Measurements from ENCODE around the gene CHRND.
"Not testable (repeated sequence)": the region's sequence is repeated elsewhere in the genome, so short reads cannot be mapped to it uniquely, and the experiment has no call there.

Gene CHRND

DNA sequence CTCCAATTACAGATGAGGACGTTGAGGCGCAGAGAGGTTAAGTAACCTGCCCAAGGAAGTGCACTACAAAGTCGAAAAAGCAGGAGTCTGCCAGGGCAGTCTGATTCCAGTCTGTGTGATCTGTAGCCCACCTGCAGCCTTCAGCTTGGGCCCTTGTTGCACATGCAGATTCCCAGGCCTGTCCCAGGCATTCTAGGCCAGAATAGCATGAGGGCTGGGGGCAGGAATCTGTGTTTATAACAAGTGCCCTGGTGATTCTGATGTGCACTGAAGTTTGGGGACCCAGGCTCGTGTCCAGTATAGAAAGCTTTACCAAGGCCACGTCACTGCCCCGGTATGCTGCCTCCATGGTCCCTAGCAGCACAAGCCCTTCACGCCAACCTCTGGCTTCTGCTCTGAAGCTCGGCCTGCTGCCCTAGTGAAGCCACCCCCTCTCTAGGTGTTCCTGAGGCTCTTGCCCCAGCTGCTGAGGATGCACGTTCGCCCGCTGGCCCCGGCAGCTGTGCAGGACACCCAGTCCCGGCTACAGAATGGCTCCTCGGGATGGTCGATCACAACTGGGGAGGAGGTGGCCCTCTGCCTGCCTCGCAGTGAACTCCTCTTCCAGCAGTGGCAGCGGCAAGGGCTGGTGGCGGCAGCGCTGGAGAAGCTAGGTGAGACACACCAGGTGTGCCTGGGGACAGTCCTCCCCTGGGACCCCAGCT lies 18.1 kb downstream of the CHRND start:
- no peak for DNase-seq

DNA sequence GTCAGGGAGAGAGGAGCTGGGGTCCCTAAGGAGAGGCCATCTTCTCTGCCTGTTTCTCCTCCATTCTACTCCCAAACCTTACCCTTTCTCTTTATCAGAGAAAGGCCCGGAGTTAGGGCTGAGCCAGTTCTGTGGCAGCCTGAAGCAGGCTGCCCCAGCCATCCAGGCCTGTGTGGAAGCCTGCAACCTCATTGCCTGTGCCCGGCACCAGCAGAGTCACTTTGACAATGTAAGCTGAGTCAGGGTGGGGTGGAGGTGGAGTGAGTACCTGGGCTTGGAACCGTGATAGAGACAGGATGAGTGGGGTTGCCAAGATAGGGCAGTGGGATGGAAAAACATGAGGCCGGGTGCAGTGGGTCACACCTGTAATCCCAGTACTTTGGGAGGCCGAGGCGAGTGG lies 18.7 kb downstream of the CHRND start:
- no peak for DNase-seq

DNA sequence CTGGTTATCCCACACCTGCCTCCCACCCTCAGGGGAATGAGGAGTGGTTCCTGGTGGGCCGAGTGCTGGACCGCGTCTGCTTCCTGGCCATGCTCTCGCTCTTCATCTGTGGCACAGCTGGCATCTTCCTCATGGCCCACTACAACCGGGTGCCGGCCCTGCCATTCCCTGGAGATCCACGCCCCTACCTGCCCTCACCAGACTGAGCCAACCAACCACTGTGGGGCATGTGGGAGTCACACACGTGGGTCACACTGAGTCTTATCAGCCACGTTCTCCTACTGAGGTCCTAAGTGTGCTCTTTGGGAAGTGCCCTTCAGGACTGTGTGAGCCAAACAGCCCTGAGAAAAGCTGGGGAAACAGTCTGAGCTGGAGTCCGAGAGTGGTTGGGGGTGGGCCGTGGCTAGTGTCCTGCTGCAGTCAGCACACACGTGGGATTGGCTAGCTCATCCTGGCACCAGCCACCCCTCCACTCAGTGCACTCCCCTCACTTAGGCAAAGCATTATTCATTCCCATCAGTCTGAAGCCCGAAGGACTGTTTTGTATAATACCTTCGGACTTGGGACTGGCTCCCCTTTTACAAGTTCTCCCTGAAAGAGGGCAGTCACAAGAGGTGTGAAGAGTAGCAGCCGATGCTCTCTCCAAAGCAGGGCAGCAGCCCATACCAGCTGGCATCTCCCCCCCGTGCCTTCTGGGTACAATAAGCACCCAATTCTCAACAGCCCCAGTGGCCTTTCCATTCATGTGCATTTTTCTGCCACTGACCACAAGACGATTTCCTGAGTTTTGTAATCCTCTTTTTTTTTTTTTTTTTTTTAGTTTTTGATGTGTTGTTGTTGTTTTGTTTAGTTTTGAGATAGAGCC lies 19.8 kb downstream of the CHRND start:
- DNase-seq, result no peak

DNA sequence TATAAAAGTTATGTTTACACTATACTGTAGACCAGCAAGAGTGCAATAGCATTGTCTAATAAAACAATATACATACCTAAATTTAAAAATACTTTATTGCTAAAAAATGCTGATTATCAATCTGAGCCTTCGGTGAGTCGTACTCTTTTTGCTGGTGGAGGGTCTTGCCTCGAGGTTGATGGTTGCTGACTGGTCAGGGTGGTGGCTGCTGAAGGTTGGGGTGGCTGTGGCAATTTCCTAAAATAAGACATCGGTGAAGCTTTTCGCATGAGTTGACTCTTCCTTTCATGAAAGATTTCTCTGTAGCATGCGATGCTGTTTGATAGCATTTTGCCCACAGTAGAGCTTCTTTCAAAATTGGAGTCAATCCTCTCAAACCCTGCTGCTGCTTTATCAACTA lies 22.0 kb downstream of the CHRND start:
- DNase-seq, result no peak

DNA sequence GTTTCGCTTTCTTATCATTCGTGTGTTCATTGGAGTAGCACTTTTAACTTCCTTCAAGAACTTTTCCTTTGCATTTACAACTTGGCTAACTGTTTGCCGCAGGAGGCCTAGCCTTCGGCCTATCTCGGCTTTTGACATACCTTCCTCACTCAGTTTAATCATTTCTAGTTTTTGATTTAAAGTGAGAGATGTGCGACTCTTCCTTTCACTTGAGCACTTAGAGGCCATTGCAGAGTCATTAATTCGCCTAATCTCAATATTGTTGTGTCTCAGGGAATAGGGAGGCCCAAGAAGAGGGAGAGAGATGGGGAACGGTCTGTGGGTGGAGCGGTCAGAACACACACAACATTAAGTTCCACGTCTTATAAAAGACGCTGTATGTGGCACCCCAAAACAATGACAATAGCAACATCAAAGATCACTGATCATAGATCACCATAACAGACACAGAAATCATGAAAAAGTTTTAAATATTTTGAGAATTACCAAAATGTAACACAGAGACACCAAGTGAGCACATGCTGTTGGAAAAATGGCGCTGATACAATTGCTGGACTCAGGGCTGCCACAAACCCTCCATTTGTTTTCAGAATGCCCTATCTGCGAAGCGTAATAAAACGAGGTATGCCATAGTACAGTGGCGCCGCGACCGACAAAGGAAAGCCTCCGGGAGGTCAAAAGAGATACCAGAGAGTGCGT lies 23.8 kb downstream of the CHRND start:
- no peak for DNase-seq

DNA sequence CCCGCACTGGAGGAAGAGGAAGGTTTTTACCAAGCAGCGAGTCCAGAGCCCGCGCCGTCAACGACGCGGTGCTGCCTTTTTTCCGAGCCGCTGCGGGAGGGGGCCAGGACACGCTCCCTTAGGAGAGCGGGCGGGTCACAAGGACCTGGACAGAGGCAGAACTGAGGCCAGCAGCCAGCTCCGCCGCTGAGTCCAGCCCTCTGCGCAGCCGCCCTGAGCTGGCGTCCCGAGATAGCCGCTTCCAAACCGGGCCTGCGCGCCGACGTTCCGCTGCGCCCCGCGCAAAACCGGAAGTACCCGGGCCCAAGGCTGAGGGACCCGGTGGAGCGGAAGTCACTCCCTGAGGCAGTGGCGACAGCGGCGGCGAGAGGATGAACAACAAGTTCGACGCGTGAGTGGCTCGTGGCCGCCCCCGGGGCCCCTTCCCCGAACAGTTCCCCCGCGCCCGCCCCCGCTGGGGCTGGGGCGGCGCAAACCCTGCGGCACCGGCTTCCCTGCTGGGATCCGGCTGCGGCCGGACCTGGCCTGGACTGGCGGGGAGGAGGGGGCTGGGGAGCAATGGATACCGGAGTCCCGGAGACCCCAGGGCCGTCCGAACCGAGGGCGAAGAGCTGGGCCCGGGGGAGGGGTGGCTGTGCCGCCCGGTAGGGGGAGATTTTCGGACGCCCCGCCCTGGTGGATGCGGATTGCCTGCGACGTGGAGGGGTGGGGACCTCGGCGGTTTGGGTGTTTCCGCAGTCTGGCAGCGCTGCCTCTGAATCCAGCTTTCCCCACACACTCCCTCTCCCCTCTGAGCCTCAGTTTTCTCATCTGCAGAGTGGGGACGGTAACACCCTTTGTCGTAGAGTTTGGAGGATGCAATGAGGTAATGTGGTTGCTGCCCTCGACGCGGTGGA lies 24.6 kb downstream of the CHRND start, which contains the start of the genes EIF4E2 and TIGD1:
Gene EIF4E2, plus strand, starts transcription at position 336 of the 896 bp plus-strand sequence. Its CDS starts 36 bp downstream, at position 372.
Gene TIGD1, minus strand, starts transcription at position 204 of the 896 bp plus-strand sequence. CDS start 675 bp downstream, outside the sequence.
- DNase-seq, result peak; percentile 88

DNA sequence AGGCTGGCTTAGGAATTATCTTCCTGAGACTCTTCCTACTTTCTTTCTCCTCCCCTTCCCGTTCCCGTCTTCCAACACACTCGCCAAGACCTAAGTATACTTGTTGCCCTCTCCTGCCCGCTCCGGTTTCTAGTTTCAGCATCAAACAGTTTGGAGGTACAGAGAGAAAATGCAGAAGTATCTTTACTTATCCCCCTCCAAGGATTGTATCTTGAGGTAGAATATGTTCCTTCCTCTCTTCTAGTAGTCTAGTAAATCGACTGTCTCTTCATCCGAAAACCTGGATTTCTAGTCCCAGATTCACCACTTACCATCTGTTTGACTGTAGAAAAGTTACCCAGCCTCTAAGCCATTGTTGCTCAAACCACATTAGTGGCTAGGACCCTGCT lies 25.3 kb downstream of the CHRND start:
- DNase-seq, result no peak

DNA sequence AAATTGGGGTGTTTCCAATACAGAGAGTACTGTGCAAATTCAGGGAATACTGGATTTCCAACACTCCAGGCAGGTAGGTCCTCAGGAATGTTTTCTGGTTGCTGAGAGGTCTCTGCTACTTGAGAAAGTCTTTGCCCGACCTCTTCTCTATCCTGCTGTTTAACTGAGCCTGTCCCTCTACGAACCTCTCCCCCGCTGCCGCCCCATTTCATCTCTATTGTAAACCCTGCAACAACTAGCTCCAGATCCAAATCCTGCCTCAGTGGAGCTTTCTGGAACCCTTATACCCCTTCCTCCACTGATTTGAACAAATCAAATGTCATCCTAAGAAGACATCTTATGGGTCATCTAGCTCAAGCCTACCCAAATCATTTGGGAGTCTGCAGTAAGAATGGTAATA lies 25.8 kb downstream of the CHRND start:
- DNase-seq, result no peak

DNA sequence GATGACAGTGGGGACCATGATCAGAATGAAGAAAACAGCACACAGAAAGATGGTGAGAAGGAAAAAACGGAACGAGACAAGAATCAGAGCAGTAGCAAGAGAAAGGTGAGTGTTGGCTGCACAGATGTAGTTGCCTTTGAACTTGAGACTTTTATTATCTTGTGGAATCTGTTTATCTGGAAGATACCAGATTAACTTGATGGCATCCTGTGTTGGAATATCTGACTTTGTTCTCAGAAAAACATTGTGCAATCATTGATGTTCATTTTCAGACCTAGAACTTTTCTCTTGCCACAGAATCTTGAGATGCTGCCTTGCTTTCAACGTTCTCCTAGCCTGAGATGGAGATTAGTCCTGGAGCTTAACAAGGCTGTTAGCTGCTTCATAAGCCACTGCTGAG lies 30.5 kb downstream of the CHRND start:
- no peak for DNase-seq

DNA sequence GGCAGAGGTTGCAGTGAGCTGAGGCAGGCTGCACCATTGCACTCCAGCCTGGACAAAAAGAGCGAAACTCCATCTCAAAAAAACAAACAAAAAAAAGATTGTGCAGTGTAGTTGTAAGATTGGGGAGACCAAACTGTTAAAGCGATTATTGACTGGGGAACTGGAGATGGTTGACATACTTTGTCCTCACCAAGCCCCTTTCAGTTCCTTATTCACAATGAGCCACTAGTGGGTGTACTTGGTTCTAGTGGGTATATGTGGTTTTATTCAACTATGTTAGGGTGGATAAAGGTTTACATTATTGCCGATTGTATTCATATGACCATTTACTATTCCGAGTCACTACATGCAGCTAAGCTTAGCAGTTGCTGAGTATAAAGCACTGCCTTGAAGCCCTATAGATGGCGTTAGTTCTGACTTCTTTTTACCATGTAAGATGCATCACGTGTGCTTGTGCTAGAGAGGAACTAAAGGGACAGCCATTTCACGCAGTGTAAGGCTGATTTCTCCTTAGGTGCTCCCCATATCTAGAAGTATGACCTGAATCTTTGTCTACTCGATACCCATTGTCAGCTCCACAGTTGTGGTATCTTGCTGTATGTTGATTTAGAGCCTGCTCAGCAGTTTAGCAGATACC lies 36.7 kb downstream of the CHRND start:
- no peak for DNase-seq

DNA sequence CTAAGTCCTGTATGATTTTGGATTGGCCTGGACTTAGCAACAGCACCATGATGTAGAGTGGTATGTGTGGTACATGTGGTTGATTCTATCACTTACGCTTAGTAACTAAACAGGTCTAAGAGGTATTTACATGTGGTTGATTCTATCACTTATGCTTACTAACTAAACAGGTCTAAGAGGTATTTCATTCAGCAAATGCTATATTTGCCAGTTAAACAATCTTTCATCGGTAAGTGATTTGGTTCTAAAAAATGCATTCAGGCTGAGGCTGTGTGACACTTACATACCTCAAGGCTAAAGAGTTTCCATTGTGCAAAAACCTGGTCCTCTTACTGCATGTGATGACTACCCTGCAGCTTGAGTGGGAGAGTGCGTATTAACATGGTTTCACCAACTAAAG lies 37.6 kb downstream of the CHRND start:
- DNase-seq, result no peak

DNA sequence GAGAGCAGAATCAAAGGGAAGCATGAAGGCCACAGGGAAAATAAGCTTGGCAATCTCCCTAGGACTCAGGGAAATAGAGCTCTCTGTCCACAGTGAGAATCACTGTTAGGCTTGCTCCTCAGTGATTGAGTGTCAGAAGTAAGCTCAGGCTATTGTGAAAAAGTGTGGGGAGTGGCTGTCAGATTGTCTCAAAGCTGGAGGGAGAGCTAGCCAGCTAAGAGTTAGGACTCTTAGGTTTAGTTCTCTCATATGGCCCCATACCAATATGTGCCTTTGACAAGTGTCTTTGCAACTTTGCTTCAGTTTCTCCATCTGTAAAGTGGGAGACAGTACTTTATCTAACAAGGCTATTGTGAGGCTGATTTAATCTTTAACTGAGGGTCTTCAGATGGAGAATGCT lies 41.8 kb downstream of the CHRND start:
- DNase-seq, result no peak

DNA sequence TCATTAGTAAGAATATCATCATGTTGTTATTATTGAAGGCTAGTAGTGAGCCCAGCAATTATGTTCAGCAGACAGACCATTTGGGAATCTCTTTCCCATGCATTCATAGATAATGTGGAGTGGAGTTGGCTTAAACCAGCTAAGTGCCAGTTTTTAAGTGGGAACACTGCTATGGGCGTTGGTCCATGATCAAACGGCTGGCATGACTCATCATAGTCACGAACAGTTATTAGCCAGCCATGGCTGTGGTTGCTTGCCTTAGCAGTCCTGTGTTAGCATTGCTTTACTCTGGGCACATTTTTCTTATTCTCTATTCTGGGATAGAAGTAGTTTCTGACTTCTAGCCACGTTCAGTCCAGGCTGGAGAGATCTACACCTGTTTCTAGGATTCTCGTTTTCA lies 42.2 kb downstream of the CHRND start:
- no peak for DNase-seq

DNA sequence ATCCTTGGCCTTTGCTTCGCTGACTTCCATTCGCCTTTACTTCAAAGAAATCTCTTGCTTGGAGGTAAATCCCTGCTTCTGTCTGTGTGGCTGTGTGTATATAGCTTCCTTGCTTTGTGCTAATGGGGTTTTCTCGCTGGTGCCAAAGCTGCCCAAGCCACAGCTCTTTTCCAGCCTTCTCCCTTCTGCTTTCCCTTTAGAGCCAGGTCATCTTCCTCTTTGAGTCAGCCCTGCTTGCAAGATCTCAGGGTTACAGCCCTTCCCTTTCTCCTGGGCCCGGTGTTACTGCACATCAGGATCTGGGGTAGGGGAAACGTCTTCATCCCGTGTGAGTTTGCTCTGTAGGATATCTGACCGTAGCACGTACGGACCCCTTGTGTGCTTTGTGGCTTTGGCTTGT lies 43.6 kb downstream of the CHRND start:
- DNase-seq, result no peak

DNA sequence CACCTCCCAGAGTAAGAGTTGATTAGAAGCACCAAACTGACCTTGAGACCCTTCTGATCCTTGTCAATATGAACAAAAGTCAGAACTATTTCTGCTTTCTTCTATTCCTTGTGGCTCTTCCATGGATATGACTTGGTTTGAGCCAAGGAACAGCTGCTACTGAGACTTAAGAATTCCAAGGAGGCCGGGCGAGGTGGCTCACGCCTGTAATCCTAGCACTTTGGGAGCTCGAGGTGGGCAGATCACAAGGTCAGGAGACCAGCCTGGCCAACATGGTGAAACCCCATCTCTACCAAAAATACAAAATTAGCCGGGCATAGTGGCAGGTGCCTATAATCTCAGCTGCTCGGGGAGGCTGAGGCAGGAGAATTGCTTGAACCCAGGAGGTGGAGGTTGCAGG lies 44.5 kb downstream of the CHRND start:
- DNase-seq, result not testable (repeated sequence)

DNA sequence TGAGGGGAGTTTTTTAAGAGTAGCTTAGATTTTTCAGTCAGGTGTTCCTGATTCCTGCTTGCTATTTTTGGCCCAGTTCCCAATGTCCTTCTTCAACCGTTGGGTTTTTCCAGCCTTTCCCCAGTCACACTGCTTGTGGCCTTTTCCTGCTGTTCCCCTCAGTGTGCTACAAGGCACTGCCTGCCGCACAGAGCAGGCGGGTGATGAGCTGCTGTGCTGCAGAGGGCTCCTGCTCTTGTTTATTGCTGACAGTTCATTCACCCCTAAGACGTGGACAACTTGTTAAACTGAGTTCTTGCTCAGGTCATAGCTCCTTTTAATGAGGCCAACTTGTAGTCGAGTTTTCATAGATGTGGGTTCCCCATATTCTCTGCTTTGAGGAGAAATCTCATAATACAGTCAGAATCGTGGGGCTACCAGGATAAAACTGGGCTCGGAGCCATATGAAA lies 45.1 kb downstream of the CHRND start:
- DNase-seq, result no peak

DNA sequence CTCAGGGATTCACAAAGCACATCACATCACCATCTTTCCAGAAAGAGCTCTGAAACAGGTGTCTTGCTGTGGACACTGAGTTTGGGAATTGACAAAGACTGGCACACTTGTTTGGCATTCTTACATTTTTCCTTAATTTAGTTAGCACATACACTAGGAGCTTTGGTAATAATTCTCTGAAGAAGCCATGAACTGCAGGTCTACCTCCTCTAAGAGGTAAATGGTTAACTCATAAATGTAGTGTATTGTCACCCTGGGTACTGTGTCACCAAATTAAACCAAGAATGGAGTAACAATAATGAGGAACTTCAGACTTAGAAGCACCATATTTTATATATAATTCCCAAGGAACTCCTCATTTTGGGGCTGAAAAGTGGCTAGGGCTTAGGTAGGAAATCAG lies 47.1 kb downstream of the CHRND start:
- DNase-seq, result no peak

DNA sequence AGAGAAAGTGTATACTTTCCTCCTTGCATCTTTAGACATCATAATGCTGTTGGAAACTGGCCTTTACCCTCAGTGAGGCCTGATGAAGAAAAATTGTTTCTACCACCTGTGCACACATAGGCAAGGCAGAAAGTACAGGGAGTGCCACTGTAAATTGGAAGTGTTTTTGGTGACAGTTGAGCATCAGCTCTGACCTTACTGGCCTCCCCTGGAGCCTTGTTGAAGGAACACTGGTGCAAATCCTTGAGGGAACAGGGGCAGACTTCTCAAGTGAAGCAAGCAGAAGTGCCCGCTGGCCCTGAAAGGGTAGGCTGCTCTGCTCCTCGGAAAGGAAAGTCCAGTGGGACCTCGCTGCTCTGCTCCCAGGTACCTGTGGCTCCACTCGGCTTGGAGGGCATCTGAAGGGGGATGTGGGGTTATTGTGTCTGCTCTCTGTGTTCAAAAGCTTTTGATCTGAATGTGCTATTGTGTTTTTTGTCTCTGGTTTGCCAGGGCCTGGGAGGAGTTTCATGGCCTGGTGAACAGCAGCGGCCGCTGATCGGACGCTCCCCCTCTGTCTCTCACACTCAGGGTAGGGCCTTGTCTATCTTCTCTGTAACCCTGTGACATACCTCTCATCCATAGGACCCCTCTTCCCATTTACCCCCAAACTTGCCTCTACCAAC lies 47.9 kb downstream of the CHRND start:
- no peak for DNase-seq

DNA sequence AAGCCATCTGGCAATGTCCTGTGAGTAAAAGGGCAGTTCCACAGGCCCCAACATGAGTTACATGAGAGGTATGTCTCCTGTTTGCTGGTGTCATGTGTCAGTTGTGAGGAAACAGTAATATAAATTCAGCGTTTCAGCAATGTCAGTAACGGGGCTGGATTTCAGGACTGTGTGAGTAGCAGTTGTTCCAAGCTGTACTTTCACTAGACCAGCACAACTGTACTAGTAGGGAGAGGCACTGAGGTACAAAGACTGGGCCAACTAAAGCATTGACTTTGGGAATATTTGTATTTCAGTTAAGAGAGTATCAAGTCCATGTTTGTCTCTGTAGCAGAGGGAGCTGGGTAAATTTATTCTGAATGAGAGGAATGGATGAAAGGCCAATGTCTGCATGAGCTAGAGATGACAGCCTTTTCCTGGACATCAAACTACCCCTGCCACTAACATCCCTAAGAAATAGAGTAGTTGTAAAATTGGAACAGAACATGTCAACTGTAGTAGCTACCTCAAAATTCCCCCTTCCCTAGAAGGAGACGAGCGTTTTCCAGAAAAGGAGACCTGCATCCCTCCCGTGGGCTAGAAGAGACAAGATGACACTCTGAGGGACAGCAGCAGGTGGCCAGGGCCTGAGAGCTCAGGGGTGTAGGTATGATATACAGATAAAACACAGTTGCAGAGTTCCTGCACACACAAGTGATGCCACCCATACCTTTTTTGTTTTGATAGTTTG lies 48.9 kb downstream of the CHRND start:
- DNase-seq, result no peak

DNA sequence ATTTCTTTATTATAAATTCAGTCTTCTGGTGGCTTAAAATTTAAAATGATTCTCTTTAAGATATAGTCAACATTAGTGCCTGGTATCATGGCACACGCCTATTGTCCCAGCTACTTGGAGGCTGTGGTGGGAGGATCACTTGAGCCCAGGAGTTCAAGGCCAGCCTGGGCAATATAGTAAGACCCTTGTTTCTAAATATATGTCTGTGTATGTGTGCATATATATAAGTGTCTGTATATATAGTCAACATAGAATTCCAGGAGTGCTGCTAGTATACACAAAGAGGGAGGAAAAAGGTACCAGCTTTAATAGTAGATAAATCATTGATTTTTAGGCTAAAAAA lies 49.4 kb downstream of the CHRND start:
- DNase-seq, result no peak

DNA sequence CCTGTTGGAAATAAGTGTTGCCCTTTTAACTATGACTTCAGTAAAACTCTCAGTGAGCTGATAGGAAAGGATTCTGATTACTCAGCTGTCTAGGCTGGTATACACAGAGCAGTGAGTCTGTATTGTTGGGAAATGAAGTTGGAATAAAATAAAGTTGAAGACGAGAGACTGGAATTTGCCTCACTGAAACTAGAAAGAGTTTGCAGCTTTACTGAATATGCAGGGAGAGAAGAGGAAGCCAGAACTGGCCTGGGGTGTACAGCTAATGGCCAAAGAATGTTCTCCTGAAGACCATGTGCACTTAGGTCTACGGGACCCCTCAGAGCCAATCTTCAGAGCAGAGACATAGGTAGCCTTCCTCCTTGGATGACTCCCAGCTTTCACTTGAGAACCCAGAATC lies 51.0 kb downstream of the CHRND start:
- no peak for DNase-seq
